Gastrocnemius medialis (tissue), 4 donors: ENCODE measurements around the gene FGFBP3. TPM values are rescaled to one million over a fixed set of nuclear protein-coding genes. Genes with fewer than 3 reads are reported as not detected.

Experiments
- ATAC-seq, 2 donors: fragments of 150-250 bp; one replicate each; pipeline ENCODE4 v1.9.1; 2016
- DNase-seq, 2 donors: peaks; one replicate each; pipeline ENCODE4 v3.0.0-alpha.2; 2019
- H3K27ac ChIP-seq, 4 donors: fragments of 200-600 bp; sonication (generic); 1 replicate in 1 of 4; 2 replicates in 3 of 4; pipeline ENCODE4 v1.5.1; 2016 to 2018; ENCODE audit warnings: mild to moderate bottlenecking in 2 of 4, moderate library complexity in 1 of 4
- H3K27me3 ChIP-seq, 3 donors: fragments of 200-600 bp; sonication (generic) in 2 of 3; 1 replicate in 1 of 3; 2 replicates in 2 of 3; pipeline versions ENCODE4 v1.5.1 to v1.6.0; 2016 to 2019; ENCODE audit warnings: mild to moderate bottlenecking in 1 of 3, moderate library complexity in 1 of 3
- H3K36me3 ChIP-seq, 2 donors: fragments of 200-600 bp; sonication (generic) in 1 of 2; one replicate each; pipeline ENCODE4 v1.5.1; 2017 to 2018
- H3K4me1 ChIP-seq, 2 donors: fragments of 200-600 bp; sonication (generic) in 1 of 2; one replicate each; pipeline ENCODE4 v1.5.1; 2016 to 2017; ENCODE audit warnings: mild to moderate bottlenecking in 2 of 2
- H3K4me3 ChIP-seq, 4 donors: fragments of 200-600 bp; sonication (generic) in 3 of 4; 1 replicate in 1 of 4; 2 replicates in 3 of 4; pipeline ENCODE4 v1.5.1; 2016 to 2019; ENCODE audit warnings: mild to moderate bottlenecking in 2 of 4
- H3K9me3 ChIP-seq, 3 donors: fragments of 200-600 bp; sonication (generic) in 2 of 3; 1 replicate in 1 of 3; 2 replicates in 2 of 3; pipeline ENCODE4 v1.5.1; 2016 to 2019
- POLR2A ChIP-seq, 2 donors: fragments of 450-650 bp; IDR thresholded peaks; one replicate each; pipeline ENCODE4 v1.6.1; 2017; ENCODE audit warnings: antibody characterized with exemption in 2 of 2, mild to moderate bottlenecking in 2 of 2, moderate library complexity in 2 of 2
- in situ Hi-C, 4 donors: fragments of 200-750 bp; cut with MboI; loops; one replicate each; pipeline versions ENCODE4 v1.15.0 to v1.8.0; 2017; ENCODE audit warnings: low sequenced_read_pairs in 4 of 4
- intact Hi-C: fragments of 100-400 bp; cut with DNase I; formaldehyde crosslinking; loops from one replicate; pipeline ENCODE4 v1.15.1; 2023; ENCODE audit warnings: low total_unique reads
- total RNA-seq, 4 donors: library from RNA; depleted of rRNA; stranded (reverse); fragments of >200 nt; gene quantifications; one replicate each; pipeline versions ENCODE4 v1.1.0 to v1.2.3, GENCODE V29; 2016
- TF ChIP-seq, protein P1 (sequence below), 5 experiments: fragments of 450-650 bp in 3 of 5; fragments of 200-600 bp in 2 of 5; sonication (generic) in 2 of 5; IDR thresholded peaks in 4 of 5; conservative IDR thresholded peaks in 1 of 5; 1 replicate in 4 of 5; 2 replicates in 1 of 5; pipeline ENCODE4 v1.5.1; 2016 to 2019; ENCODE audit warnings: antibody characterized with exemption in 5 of 5, mild to moderate bottlenecking in 3 of 5, moderate library complexity in 3 of 5

The FGFBP3 gene, protein sequence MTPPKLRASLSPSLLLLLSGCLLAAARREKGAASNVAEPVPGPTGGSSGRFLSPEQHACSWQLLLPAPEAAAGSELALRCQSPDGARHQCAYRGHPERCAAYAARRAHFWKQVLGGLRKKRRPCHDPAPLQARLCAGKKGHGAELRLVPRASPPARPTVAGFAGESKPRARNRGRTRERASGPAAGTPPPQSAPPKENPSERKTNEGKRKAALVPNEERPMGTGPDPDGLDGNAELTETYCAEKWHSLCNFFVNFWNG
- total RNA-seq = 1 to 10 TPM in 1 of 4 donors, under 1 TPM in 2, not detected in 1; 0.33 to 2.0 (median 0.58) TPM

DNA sequence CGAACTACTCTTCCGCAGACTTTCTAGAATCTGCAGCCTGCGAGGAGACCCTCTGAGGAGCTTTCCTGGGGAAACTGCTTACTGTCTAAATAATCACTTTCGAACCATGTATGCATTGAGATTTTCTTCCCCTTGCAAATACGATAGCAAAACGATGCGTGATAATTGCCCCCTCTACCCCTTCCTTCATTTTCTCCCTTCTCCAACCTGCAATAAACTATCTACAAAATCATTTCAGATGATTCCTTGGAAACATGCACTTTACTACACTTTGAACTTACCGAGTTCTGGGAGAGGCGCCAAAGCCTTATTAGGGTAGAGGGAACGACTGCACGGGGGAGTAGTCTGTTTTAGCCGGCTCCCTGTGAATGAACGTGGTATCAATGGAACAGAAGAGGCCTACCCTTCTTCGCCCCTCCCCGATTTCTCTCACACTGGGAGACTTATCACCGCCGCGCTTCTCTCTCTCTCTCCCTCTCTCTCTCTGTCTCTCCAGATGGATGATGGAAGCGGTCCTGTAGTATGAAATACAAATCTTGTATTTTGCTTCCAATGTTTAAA is at the start of gene FGFBP3:
Gene FGFBP3, minus strand, starts transcription at position 370 of the 561 bp plus-strand sequence. CDS start 517 bp downstream, outside the sequence.
- H3K4me3 ChIP-seq = peak within 1 kb of the TSS; percentile 67 to 84 (median 72)
- peaks cover 7 to 16% of the 10 kb centered on the region in 2 donors for H3K4me1 ChIP-seq
- H3K27ac ChIP-seq = peak within 1 kb of the TSS; percentile 44 to 60 (median 56)
- TF ChIP-seq POLR2A (IDR thresholded peaks at IDR 0.05) = no peak
- TF ChIP-seq, protein P1, sequence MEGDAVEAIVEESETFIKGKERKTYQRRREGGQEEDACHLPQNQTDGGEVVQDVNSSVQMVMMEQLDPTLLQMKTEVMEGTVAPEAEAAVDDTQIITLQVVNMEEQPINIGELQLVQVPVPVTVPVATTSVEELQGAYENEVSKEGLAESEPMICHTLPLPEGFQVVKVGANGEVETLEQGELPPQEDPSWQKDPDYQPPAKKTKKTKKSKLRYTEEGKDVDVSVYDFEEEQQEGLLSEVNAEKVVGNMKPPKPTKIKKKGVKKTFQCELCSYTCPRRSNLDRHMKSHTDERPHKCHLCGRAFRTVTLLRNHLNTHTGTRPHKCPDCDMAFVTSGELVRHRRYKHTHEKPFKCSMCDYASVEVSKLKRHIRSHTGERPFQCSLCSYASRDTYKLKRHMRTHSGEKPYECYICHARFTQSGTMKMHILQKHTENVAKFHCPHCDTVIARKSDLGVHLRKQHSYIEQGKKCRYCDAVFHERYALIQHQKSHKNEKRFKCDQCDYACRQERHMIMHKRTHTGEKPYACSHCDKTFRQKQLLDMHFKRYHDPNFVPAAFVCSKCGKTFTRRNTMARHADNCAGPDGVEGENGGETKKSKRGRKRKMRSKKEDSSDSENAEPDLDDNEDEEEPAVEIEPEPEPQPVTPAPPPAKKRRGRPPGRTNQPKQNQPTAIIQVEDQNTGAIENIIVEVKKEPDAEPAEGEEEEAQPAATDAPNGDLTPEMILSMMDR (IDR thresholded peaks at IDR 0.05 in 4 of 5, conservative IDR thresholded peaks at IDR 0.05 in 1 of 5) = peak in 1 of 5 experiments; percentile 1
- in situ Hi-C loops = no loop called here
- intact Hi-C loops = loop anchor here (2.0 kb wide), 1 partner anchor 14 kb away; the partner anchor contains the start of gene BTAF1
- peak; percentile 11 to 17 for ATAC-seq
- H3K36me3 ChIP-seq = no peaks in the 10 kb centered on the region
- no peak for DNase-seq
- no peaks in the 10 kb centered on the region for H3K27me3 ChIP-seq
- no peaks in the 10 kb centered on the region for H3K9me3 ChIP-seq

DNA sequence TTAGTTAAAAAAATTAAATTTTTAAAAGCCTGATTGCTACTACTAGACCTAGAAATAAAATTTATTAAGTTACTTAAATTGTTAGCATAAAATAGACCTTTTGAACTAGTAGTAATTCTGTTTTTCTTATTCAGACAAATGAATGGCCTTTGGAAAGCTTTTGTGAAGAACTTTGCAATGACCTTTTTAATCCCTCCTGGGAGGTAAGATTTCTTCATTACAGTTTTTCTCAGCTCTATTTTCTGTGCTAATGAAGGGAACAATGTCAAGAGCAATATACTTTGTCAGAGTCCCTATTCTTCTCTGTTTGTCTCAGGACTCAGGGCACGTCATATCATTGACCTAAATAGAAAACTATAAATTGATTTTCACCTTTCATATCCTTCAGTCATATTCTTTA is 47.8 kb upstream of the FGFBP3 start:
- TF ChIP-seq, protein P1 (IDR thresholded peaks at IDR 0.05 in 4 of 5, conservative IDR thresholded peaks at IDR 0.05 in 1 of 5) = no peak
- TF ChIP-seq POLR2A (IDR thresholded peaks at IDR 0.05) = no peak
- intact Hi-C loops (no loop called here), in situ Hi-C loops (no loop called here)
- no peak overlapping the region for H3K4me3 ChIP-seq
- no peaks in the 10 kb centered on the region for H3K9me3 ChIP-seq
- H3K27me3 ChIP-seq = no peaks in the 10 kb centered on the region
- ATAC-seq = no peak
- peaks cover 0 to 4% of the 10 kb centered on the region in 2 donors for H3K4me1 ChIP-seq
- no peak overlapping the region for H3K27ac ChIP-seq
- H3K36me3 ChIP-seq = peaks cover 4 to 90% of the 10 kb centered on the region in 2 donors
- DNase-seq = no peak

DNA sequence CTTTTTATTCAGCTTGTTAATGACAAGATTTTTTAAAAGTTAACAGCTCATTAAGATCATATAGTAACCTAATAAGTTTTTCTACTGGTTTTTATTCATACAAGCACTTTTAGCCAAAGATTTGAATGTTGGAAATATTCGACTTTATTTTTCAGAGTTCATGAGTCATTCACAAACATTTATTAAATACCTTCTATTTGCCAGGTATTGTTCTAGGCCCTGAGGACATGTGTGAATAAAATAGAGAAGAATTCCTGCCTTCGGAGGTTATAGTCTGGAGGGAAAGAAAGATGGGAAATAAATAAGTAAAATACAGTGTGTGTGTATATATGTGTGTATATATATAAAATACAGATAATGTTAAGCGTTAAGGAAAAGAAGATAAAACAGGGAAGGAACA is 45.8 kb upstream of the FGFBP3 start:
- H3K27me3 ChIP-seq = no peaks in the 10 kb centered on the region
- TF ChIP-seq POLR2A (IDR thresholded peaks at IDR 0.05) = no peak
- TF ChIP-seq, protein P1 (IDR thresholded peaks at IDR 0.05 in 4 of 5, conservative IDR thresholded peaks at IDR 0.05 in 1 of 5) = no peak
- intact Hi-C loops (no loop called here), in situ Hi-C loops (no loop called here)
- H3K4me3 ChIP-seq = no peak overlapping the region
- ATAC-seq (no peak), DNase-seq (no peak)
- no peak overlapping the region for H3K27ac ChIP-seq
- peaks cover 7 to 82% of the 10 kb centered on the region in 2 donors for H3K36me3 ChIP-seq
- H3K4me1 ChIP-seq = peaks cover 0 to 4% of the 10 kb centered on the region in 2 donors
- no peaks in the 10 kb centered on the region for H3K9me3 ChIP-seq

DNA sequence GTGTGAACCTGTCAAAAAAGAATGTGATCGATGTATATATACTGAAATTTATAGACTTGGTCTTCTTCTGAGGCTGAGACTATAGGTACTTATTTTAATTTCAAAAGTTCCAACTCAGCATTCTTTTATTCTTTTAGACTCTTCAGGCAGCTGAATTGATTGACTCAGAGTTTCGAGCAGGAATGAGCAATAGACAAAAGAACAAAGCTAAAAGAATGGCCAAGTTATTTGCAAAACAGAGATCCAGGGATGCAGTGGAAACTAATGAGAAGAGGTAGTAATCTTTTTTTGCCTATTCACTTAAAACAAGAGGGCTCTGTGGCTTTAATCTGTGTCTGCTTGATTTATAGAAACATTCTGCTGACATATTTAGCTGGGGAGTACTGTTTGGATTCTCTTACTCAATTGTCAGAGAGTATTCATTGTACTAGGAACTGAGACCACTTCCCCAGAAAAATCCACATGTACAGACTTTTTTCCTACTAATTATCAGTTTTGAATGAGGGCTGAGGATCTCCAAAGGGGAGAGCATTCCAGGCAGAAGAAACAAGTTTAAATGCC is 44.4 kb upstream of the FGFBP3 start:
- TF ChIP-seq, protein P1 (IDR thresholded peaks at IDR 0.05 in 4 of 5, conservative IDR thresholded peaks at IDR 0.05 in 1 of 5) = no peak
- TF ChIP-seq POLR2A (IDR thresholded peaks at IDR 0.05) = no peak
- intact Hi-C loops = no loop called here

More for the DNA sequence above, 44.4 kb upstream of the FGFBP3 start:
- Histone ChIP-seq H3K36me3 (peaks cover 7 to 69% of the 10 kb centered on the region in 2 donors), H3K27ac (no peak overlapping the region), H3K4me1 (peaks cover 0 to 4% of the 10 kb centered on the region in 2 donors), H3K9me3 (no peaks in the 10 kb centered on the region), H3K4me3 (no peak overlapping the region), H3K27me3 (no peaks in the 10 kb centered on the region)
- in situ Hi-C loops = no loop called here
- no peak for DNase-seq
- ATAC-seq = no peak
